Endothelial cell of umbilical vein (primary cell): ENCODE results near the gene RPGRIP1L. TPM values are rescaled to one million over a fixed set of nuclear protein-coding genes. Genes with fewer than 3 reads are reported as not detected.
"Not testable (repeated sequence)": the region's sequence is repeated elsewhere in the genome, so short reads cannot be mapped to it uniquely, and the experiment has no call there.

Experiments
- BruUV-seq: library from RNA; stranded (reverse); fragments of 400-500 nt; replicated peaks from 2 replicates; lab custom pipeline; 2021; lab: Mats Ljungman, UMichigan
- CTCF ChIA-PET: fragments of 300-600, 350-600 bp; sonication (Branson Sonifier 250); formaldehyde crosslinking; loops from one replicate; lab custom pipeline; 2021; ENCODE audit warnings: antibody characterized with exemption, inconsistent platforms; lab: Charles Lee
- POLR2A ChIA-PET: fragments of 300-600, 350-600 bp; sonication (Branson Sonifier 250); formaldehyde crosslinking; loops from one replicate; lab custom pipeline; 2021; ENCODE audit warnings: antibody characterized with exemption, inconsistent platforms; lab: Charles Lee
- DNase-seq: peaks from one replicate; pipeline ENCODE4 v3.0.0-alpha.2; 2011; ENCODE audit warnings: low read depth, low spot score
- FAIRE-seq: peaks from 2 replicates; lab custom pipeline; 2011; peaks lifted over from hg19 to GRCh38; lab: Jason Lieb, UNC
- H2AFZ ChIP-seq: 2 replicates; pipeline ENCODE4 v1.6.0; 2012; ENCODE audit warnings: low read depth, low read length, control low read depth, inconsistent platforms
- H3K27ac ChIP-seq: 2 replicates; pipeline ENCODE4 v1.5.1; 2011; ENCODE audit warnings: low read depth, mild to moderate bottlenecking, control low read depth, low read length, moderate library complexity; ENCODE audit not compliant: insufficient read depth
- H3K27me3 ChIP-seq, 2 experiments: 2 replicates each; pipeline versions ENCODE4 v1.6.0 to v1.6.1; 2011; ENCODE audit warnings: low read length in 2 of 2, mixed read lengths in 1 of 2; ENCODE audit not compliant: control insufficient read depth in 2 of 2, insufficient read depth in 2 of 2
- H3K36me3 ChIP-seq, 2 experiments: 2 replicates in 1 of 2; 3 replicates in 1 of 2; pipeline ENCODE4 v1.5.1; 2011; ENCODE audit warnings: low read length in 2 of 2, mild to moderate bottlenecking in 1 of 2, moderate library complexity in 1 of 2; ENCODE audit not compliant: control insufficient read depth in 2 of 2, insufficient read depth in 2 of 2; ENCODE audit errors: extremely low read depth in 1 of 2
- H3K4me1 ChIP-seq: 3 replicates; pipeline ENCODE4 v1.5.1; 2011; ENCODE audit warnings: mild to moderate bottlenecking, low read length; ENCODE audit not compliant: control insufficient read depth, insufficient read depth; ENCODE audit errors: extremely low read depth
- H3K4me2 ChIP-seq: 2 replicates; pipeline ENCODE4 v1.6.1; 2011; ENCODE audit warnings: low read length, control low read depth, mixed read lengths; ENCODE audit not compliant: insufficient read depth
- H3K4me3 ChIP-seq, 3 experiments: fragments of 200-600 bp in 1 of 3; sonication (generic), shearing (Covaris generic) in 1 of 3; replicated peaks in 1 of 3; 2 replicates each; pipeline ENCODE4 v1.5.1; 2011 to 2016; ENCODE audit warnings: control low read depth in 3 of 3, low read length in 3 of 3, mild to moderate bottlenecking in 2 of 3, inconsistent platforms in 1 of 3, low read depth in 1 of 3, moderate library complexity in 1 of 3; ENCODE audit not compliant: insufficient read depth in 1 of 3
- H3K79me2 ChIP-seq: 2 replicates; pipeline ENCODE4 v1.6.0; 2012; ENCODE audit warnings: low read length, inconsistent platforms; ENCODE audit not compliant: control insufficient read depth, insufficient read depth
- H3K9ac ChIP-seq: replicated peaks from 2 replicates; pipeline ENCODE3; 2011; ENCODE audit warnings: low read length, control low read depth; ENCODE audit not compliant: insufficient read depth; ENCODE audit errors: extremely low read depth
- H3K9me1 ChIP-seq: replicated peaks from 3 replicates; pipeline ENCODE4 v1.6.0; 2011; ENCODE audit warnings: mild to moderate bottlenecking, low read length; ENCODE audit not compliant: control insufficient read depth, insufficient read depth; ENCODE audit errors: extremely low read depth
- H3K9me3 ChIP-seq: replicated peaks from 2 replicates; pipeline ENCODE4 v1.5.1; 2012; ENCODE audit warnings: low read length, inconsistent platforms; ENCODE audit not compliant: control insufficient read depth, insufficient read depth
- H4K20me1 ChIP-seq: replicated peaks from 2 replicates; pipeline ENCODE3; 2011; ENCODE audit warnings: mild to moderate bottlenecking, low read length; ENCODE audit not compliant: control insufficient read depth, insufficient read depth; ENCODE audit errors: extremely low read depth
- CTCF ChIP-seq, 2 donors: IDR thresholded peaks; 1 replicate in 1 of 2; 2 replicates in 1 of 2; pipeline ENCODE4 v1.5.1; 2011; ENCODE audit warnings: low read length in 2 of 2, mild to moderate bottlenecking in 2 of 2, moderate library complexity in 2 of 2, control low read depth in 1 of 2, inconsistent platforms in 1 of 2, low read depth in 1 of 2; ENCODE audit not compliant: insufficient read depth in 1 of 2; ENCODE audit errors: extremely low read depth in 1 of 2
- EZH2 ChIP-seq: IDR thresholded peaks from 2 replicates; pipeline ENCODE4 v1.6.1; 2012; ENCODE audit warnings: borderline replicate concordance, low read depth, mild to moderate bottlenecking, moderate library complexity, low read length, inconsistent platforms; ENCODE audit not compliant: severe bottlenecking
- FOS ChIP-seq: IDR thresholded peaks from 2 replicates; pipeline ENCODE4 v1.6.1; 2011; ENCODE audit warnings: mild to moderate bottlenecking, low read length, moderate library complexity, borderline replicate concordance; ENCODE audit not compliant: insufficient read depth
- GATA2 ChIP-seq: IDR thresholded peaks from 2 replicates; pipeline ENCODE4 v1.7.0; 2011; ENCODE audit warnings: low read depth, mild to moderate bottlenecking, moderate library complexity, mixed read lengths, low read length; ENCODE audit not compliant: insufficient read length, insufficient read depth
- JUN ChIP-seq: IDR thresholded peaks from 2 replicates; pipeline ENCODE4 v1.6.1; 2011; ENCODE audit warnings: borderline replicate concordance, low read depth; ENCODE audit not compliant: insufficient read length, insufficient read depth
- MAX ChIP-seq: IDR thresholded peaks from 2 replicates; pipeline ENCODE4 v1.6.1; 2011; ENCODE audit not compliant: insufficient read depth, insufficient read length
- MYC ChIP-seq: IDR thresholded peaks from one replicate; pipeline ENCODE4 v1.6.1; 2011; ENCODE audit warnings: mild to moderate bottlenecking, low read depth, low read length
- POLR2A ChIP-seq: IDR thresholded peaks from 2 replicates; pipeline ENCODE4 v1.6.1; 2012; ENCODE audit warnings: low read depth, mild to moderate bottlenecking, control low read depth, low read length
- POLR2AphosphoS5 ChIP-seq: IDR thresholded peaks from 2 replicates; pipeline ENCODE4 v1.6.1; 2012; ENCODE audit warnings: low read depth, mild to moderate bottlenecking, control low read depth, low read length, moderate library complexity; ENCODE audit not compliant: insufficient read depth
- dilution Hi-C: fragments of 300-500 bp; cut with MboI; formaldehyde crosslinking; loops from one replicate; pipeline ENCODE4 v1.15.0; 2019; ENCODE audit warnings: low sequenced_read_pairs; ENCODE audit not compliant: extremely low pct_ligation_motif_present
- intact Hi-C: fragments of 100-400 bp; cut with micrococcal nuclease; formaldehyde crosslinking; loops from one replicate; pipeline ENCODE4 v1.10.0; 2022
- polyA plus RNA-seq, 4 experiments: library from polyadenylated mRNA; depleted of rRNA in 3 of 4; stranded (reverse) in 3 of 4; unstranded in 1 of 4; fragments of >200 nt; gene quantifications; 2 replicates each; pipeline versions ENCODE4 v1.2.1 to v1.2.3, GENCODE V29; 2011 to 2012; ENCODE audit warnings: missing spikeins in 1 of 4
- total RNA-seq: library from RNA; stranded (reverse); gene quantifications from 2 replicates; pipeline ENCODE4 v1.2.3, GENCODE V29; 2021

Gene RPGRIP1L
- total and polyA plus RNA-seq, 2 donors (not counting 3 experiments of a cell fraction or from before 2014, with no cell fraction given), result 3.2 to 13.2 TPM

GRCh38 chr16:53686710-53687109 lies 16.9 kb downstream of the RPGRIP1L start:
- Histone ChIP-seq H2AFZ (no peak overlapping the region), H3K9ac (no peak overlapping the region), H3K4me3 (no peak overlapping the region), H3K36me3 (no peaks in the 10 kb centered on the region), H4K20me1 (no peaks in the 10 kb centered on the region), H3K9me1 (no peaks in the 10 kb centered on the region), H3K27ac (no peak overlapping the region), H3K79me2 (no peaks in the 10 kb centered on the region), H3K27me3 (no peaks in the 10 kb centered on the region), H3K9me3 (no peaks in the 10 kb centered on the region), H3K4me2 (no peak overlapping the region), H3K4me1 (no peaks in the 10 kb centered on the region)
- DNase-seq, result no peak
- no peak for FAIRE-seq
- TF ChIP-seq EZH2, result no peak
- TF ChIP-seq FOS, result no peak
- TF ChIP-seq GATA2, result no peak
- TF ChIP-seq POLR2A, result no peak
- TF ChIP-seq POLR2AphosphoS5, result no peak
- TF ChIP-seq MYC, result no peak
- TF ChIP-seq JUN, result no peak
- TF ChIP-seq CTCF (IDR thresholded peaks at IDR 0.05; ENCODE audit: extremely low read depth in 1 of 2, insufficient read depth in 1 of 2, low read depth in 1 of 2, low read length in 2 of 2), result no peak
- TF ChIP-seq MAX, result no peak
- dilution Hi-C loops (no loop called here), intact Hi-C loops (no loop called here)
- BruUV-seq, result no TSS peak
- ChIA-PET POLR2A (no interaction called here), CTCF (no interaction called here)

- intact Hi-C loops, H3K27me3 ChIP-seq, H3K4me1 ChIP-seq, H3K9me3 ChIP-seq, H2AFZ ChIP-seq, H4K20me1 ChIP-seq, DNase-seq, H3K27ac ChIP-seq, dilution Hi-C loops, POLR2A ChIA-PET, H3K36me3 ChIP-seq, H3K9me1 ChIP-seq, H3K4me2 ChIP-seq, BruUV-seq, H3K9ac ChIP-seq, FAIRE-seq, H3K4me3 ChIP-seq, H3K79me2 ChIP-seq: not testable (repeated sequence)
- CTCF ChIA-PET, result interaction anchor here (0.6 kb wide), 1 partner anchor 8 kb away, joined by 3 read pairs; no protein-coding TSS in a partner anchor
Observed at GRCh38 chr16:53685334-53685733, 18.3 kb downstream of the RPGRIP1L start.
